Endothelial cell of umbilical vein (primary cell): ENCODE results near the gene PPIB. TPM values are rescaled to one million over a fixed set of nuclear protein-coding genes. Genes with fewer than 3 reads are reported as not detected.

Source experiments
- BruUV-seq: library from RNA; stranded (reverse); fragments of 400-500 nt; replicated peaks from 2 replicates; lab custom pipeline; 2021; lab: Mats Ljungman, UMichigan
- CTCF ChIA-PET: fragments of 300-600, 350-600 bp; sonication (Branson Sonifier 250); formaldehyde crosslinking; loops from one replicate; lab custom pipeline; 2021; ENCODE audit warnings: antibody characterized with exemption, inconsistent platforms; lab: Charles Lee
- POLR2A ChIA-PET: fragments of 300-600, 350-600 bp; sonication (Branson Sonifier 250); formaldehyde crosslinking; loops from one replicate; lab custom pipeline; 2021; ENCODE audit warnings: antibody characterized with exemption, inconsistent platforms; lab: Charles Lee
- DNase-seq: peaks from one replicate; pipeline ENCODE4 v3.0.0-alpha.2; 2011; ENCODE audit warnings: low read depth, low spot score
- FAIRE-seq: peaks from 2 replicates; lab custom pipeline; 2011; peaks lifted over from hg19 to GRCh38; lab: Jason Lieb, UNC
- H2AFZ ChIP-seq: 2 replicates; pipeline ENCODE4 v1.6.0; 2012; ENCODE audit warnings: low read depth, low read length, control low read depth, inconsistent platforms
- H3K27ac ChIP-seq: 2 replicates; pipeline ENCODE4 v1.5.1; 2011; ENCODE audit warnings: low read depth, mild to moderate bottlenecking, control low read depth, low read length, moderate library complexity; ENCODE audit not compliant: insufficient read depth
- H3K27me3 ChIP-seq, 2 experiments: 2 replicates each; pipeline versions ENCODE4 v1.6.0 to v1.6.1; 2011; ENCODE audit warnings: low read length in 2 of 2, mixed read lengths in 1 of 2; ENCODE audit not compliant: control insufficient read depth in 2 of 2, insufficient read depth in 2 of 2
- H3K36me3 ChIP-seq, 2 experiments: 2 replicates in 1 of 2; 3 replicates in 1 of 2; pipeline ENCODE4 v1.5.1; 2011; ENCODE audit warnings: low read length in 2 of 2, mild to moderate bottlenecking in 1 of 2, moderate library complexity in 1 of 2; ENCODE audit not compliant: control insufficient read depth in 2 of 2, insufficient read depth in 2 of 2; ENCODE audit errors: extremely low read depth in 1 of 2
- H3K4me1 ChIP-seq: 3 replicates; pipeline ENCODE4 v1.5.1; 2011; ENCODE audit warnings: mild to moderate bottlenecking, low read length; ENCODE audit not compliant: control insufficient read depth, insufficient read depth; ENCODE audit errors: extremely low read depth
- H3K4me2 ChIP-seq: 2 replicates; pipeline ENCODE4 v1.6.1; 2011; ENCODE audit warnings: low read length, control low read depth, mixed read lengths; ENCODE audit not compliant: insufficient read depth
- H3K4me3 ChIP-seq, 3 experiments: fragments of 200-600 bp in 1 of 3; sonication (generic), shearing (Covaris generic) in 1 of 3; replicated peaks in 1 of 3; 2 replicates each; pipeline ENCODE4 v1.5.1; 2011 to 2016; ENCODE audit warnings: control low read depth in 3 of 3, low read length in 3 of 3, mild to moderate bottlenecking in 2 of 3, inconsistent platforms in 1 of 3, low read depth in 1 of 3, moderate library complexity in 1 of 3; ENCODE audit not compliant: insufficient read depth in 1 of 3
- H3K79me2 ChIP-seq: 2 replicates; pipeline ENCODE4 v1.6.0; 2012; ENCODE audit warnings: low read length, inconsistent platforms; ENCODE audit not compliant: control insufficient read depth, insufficient read depth
- H3K9ac ChIP-seq: replicated peaks from 2 replicates; pipeline ENCODE3; 2011; ENCODE audit warnings: low read length, control low read depth; ENCODE audit not compliant: insufficient read depth; ENCODE audit errors: extremely low read depth
- H3K9me1 ChIP-seq: replicated peaks from 3 replicates; pipeline ENCODE4 v1.6.0; 2011; ENCODE audit warnings: mild to moderate bottlenecking, low read length; ENCODE audit not compliant: control insufficient read depth, insufficient read depth; ENCODE audit errors: extremely low read depth
- H3K9me3 ChIP-seq: replicated peaks from 2 replicates; pipeline ENCODE4 v1.5.1; 2012; ENCODE audit warnings: low read length, inconsistent platforms; ENCODE audit not compliant: control insufficient read depth, insufficient read depth
- H4K20me1 ChIP-seq: replicated peaks from 2 replicates; pipeline ENCODE3; 2011; ENCODE audit warnings: mild to moderate bottlenecking, low read length; ENCODE audit not compliant: control insufficient read depth, insufficient read depth; ENCODE audit errors: extremely low read depth
- EZH2 ChIP-seq: IDR thresholded peaks from 2 replicates; pipeline ENCODE4 v1.6.1; 2012; ENCODE audit warnings: borderline replicate concordance, low read depth, mild to moderate bottlenecking, moderate library complexity, low read length, inconsistent platforms; ENCODE audit not compliant: severe bottlenecking
- FOS ChIP-seq: IDR thresholded peaks from 2 replicates; pipeline ENCODE4 v1.6.1; 2011; ENCODE audit warnings: mild to moderate bottlenecking, low read length, moderate library complexity, borderline replicate concordance; ENCODE audit not compliant: insufficient read depth
- JUN ChIP-seq: IDR thresholded peaks from 2 replicates; pipeline ENCODE4 v1.6.1; 2011; ENCODE audit warnings: borderline replicate concordance, low read depth; ENCODE audit not compliant: insufficient read length, insufficient read depth
- MYC ChIP-seq: IDR thresholded peaks from one replicate; pipeline ENCODE4 v1.6.1; 2011; ENCODE audit warnings: mild to moderate bottlenecking, low read depth, low read length
- POLR2A ChIP-seq: IDR thresholded peaks from 2 replicates; pipeline ENCODE4 v1.6.1; 2012; ENCODE audit warnings: low read depth, mild to moderate bottlenecking, control low read depth, low read length
- POLR2AphosphoS5 ChIP-seq: IDR thresholded peaks from 2 replicates; pipeline ENCODE4 v1.6.1; 2012; ENCODE audit warnings: low read depth, mild to moderate bottlenecking, control low read depth, low read length, moderate library complexity; ENCODE audit not compliant: insufficient read depth
- dilution Hi-C: fragments of 300-500 bp; cut with MboI; formaldehyde crosslinking; loops from one replicate; pipeline ENCODE4 v1.15.0; 2019; ENCODE audit warnings: low sequenced_read_pairs; ENCODE audit not compliant: extremely low pct_ligation_motif_present
- intact Hi-C: fragments of 100-400 bp; cut with micrococcal nuclease; formaldehyde crosslinking; loops from one replicate; pipeline ENCODE4 v1.10.0; 2022
- polyA plus RNA-seq, 4 experiments: library from polyadenylated mRNA; depleted of rRNA in 3 of 4; stranded (reverse) in 3 of 4; unstranded in 1 of 4; fragments of >200 nt; gene quantifications; 2 replicates each; pipeline versions ENCODE4 v1.2.1 to v1.2.3, GENCODE V29; 2011 to 2012; ENCODE audit warnings: missing spikeins in 1 of 4
- total RNA-seq: library from RNA; stranded (reverse); gene quantifications from 2 replicates; pipeline ENCODE4 v1.2.3, GENCODE V29; 2021
- TF ChIP-seq, protein P1 (sequence below), 2 donors: IDR thresholded peaks; 1 replicate in 1 of 2; 2 replicates in 1 of 2; pipeline ENCODE4 v1.5.1; 2011; ENCODE audit warnings: low read length in 2 of 2, mild to moderate bottlenecking in 2 of 2, moderate library complexity in 2 of 2, control low read depth in 1 of 2, inconsistent platforms in 1 of 2, low read depth in 1 of 2; ENCODE audit not compliant: insufficient read depth in 1 of 2; ENCODE audit errors: extremely low read depth in 1 of 2

The PPIB gene
- total and polyA plus RNA-seq, 2 donors (not counting 3 experiments of a cell fraction or from before 2014, with no cell fraction given), result 840 to 1,240 TPM

- no peaks in the 10 kb centered on the region for H3K4me1 ChIP-seq
- H3K27me3 ChIP-seq, result no peaks in the 10 kb centered on the region
- dilution Hi-C loops (no loop called here), intact Hi-C loops (no loop called here)
- H3K36me3 ChIP-seq, result peaks cover 17 to 69% of the 10 kb centered on the region in 2 experiments
- H3K4me2 ChIP-seq, result no peak overlapping the region
- H3K4me3 ChIP-seq, result no peak overlapping the region
- no peaks in the 10 kb centered on the region for H3K9me1 ChIP-seq
- FAIRE-seq (no peak), DNase-seq (no peak)
- H4K20me1 ChIP-seq, result no peaks in the 10 kb centered on the region
- H3K9ac ChIP-seq, result no peak overlapping the region
- no TSS peak for BruUV-seq
- CTCF ChIA-PET, result interaction anchor here (1.1 to 3.2 kb wide), 3 partner anchors 9 to 22 kb away, joined by 3 to 17 read pairs (median 5); no protein-coding TSS in a partner anchor
- POLR2A ChIA-PET, result no interaction called here
- no peak overlapping the region for H3K27ac ChIP-seq
- H2AFZ ChIP-seq, result no peak overlapping the region
- H3K79me2 ChIP-seq, result no peaks in the 10 kb centered on the region
- TF ChIP-seq FOS, result no peak
- no peaks in the 10 kb centered on the region for H3K9me3 ChIP-seq
These were observed 30.6 kb downstream of the PPIB start for GRCh38 chr15:64132217-64132616.

GRCh38 chr15:64131547-64131946 lies 31.3 kb downstream of the PPIB start:
- no peak for FAIRE-seq

More at GRCh38 chr15:64131547-64131946, 31.3 kb downstream of the PPIB start:
- Histone ChIP-seq H3K36me3 (peaks cover 17 to 64% of the 10 kb centered on the region in 2 experiments), H3K9me3 (no peaks in the 10 kb centered on the region), H3K27me3 (no peaks in the 10 kb centered on the region), H3K9me1 (no peaks in the 10 kb centered on the region), H3K79me2 (no peaks in the 10 kb centered on the region), H3K4me2 (no peak overlapping the region), H3K27ac (no peak overlapping the region), H3K9ac (no peak overlapping the region), H4K20me1 (no peaks in the 10 kb centered on the region), H2AFZ (no peak overlapping the region), H3K4me1 (no peaks in the 10 kb centered on the region), H3K4me3 (no peak overlapping the region)
- intact Hi-C loops (no loop called here), dilution Hi-C loops (no loop called here)
- no peak for TF ChIP-seq EZH2
- no peak for TF ChIP-seq MYC
- TF ChIP-seq POLR2A, result no peak
- TF ChIP-seq, protein P1, sequence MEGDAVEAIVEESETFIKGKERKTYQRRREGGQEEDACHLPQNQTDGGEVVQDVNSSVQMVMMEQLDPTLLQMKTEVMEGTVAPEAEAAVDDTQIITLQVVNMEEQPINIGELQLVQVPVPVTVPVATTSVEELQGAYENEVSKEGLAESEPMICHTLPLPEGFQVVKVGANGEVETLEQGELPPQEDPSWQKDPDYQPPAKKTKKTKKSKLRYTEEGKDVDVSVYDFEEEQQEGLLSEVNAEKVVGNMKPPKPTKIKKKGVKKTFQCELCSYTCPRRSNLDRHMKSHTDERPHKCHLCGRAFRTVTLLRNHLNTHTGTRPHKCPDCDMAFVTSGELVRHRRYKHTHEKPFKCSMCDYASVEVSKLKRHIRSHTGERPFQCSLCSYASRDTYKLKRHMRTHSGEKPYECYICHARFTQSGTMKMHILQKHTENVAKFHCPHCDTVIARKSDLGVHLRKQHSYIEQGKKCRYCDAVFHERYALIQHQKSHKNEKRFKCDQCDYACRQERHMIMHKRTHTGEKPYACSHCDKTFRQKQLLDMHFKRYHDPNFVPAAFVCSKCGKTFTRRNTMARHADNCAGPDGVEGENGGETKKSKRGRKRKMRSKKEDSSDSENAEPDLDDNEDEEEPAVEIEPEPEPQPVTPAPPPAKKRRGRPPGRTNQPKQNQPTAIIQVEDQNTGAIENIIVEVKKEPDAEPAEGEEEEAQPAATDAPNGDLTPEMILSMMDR (IDR thresholded peaks at IDR 0.05; ENCODE audit: extremely low read depth in 1 of 2, insufficient read depth in 1 of 2, low read depth in 1 of 2, low read length in 2 of 2), result no peak
- TF ChIP-seq POLR2AphosphoS5, result no peak
- no peak for TF ChIP-seq JUN
- BruUV-seq, result no TSS peak
- ChIA-PET POLR2A (no interaction called here), CTCF (interaction anchor here (1.1 to 3.2 kb wide), 4 partner anchors 9 to 22 kb away, joined by 3 to 17 read pairs (median 6); no protein-coding TSS in a partner anchor)
- DNase-seq, result no peak
